H1 (cell line): Measurements from ENCODE around the gene RER1. TPM values are rescaled to one million over a fixed set of nuclear protein-coding genes. Genes with fewer than 3 reads are reported as not detected.

Source experiments
- CTCF ChIA-PET: fragments of 300-600 bp; sonication (Branson Sonifier 250); formaldehyde crosslinking; loops from one replicate; lab custom pipeline; 2021; ENCODE audit not compliant: partially characterized antibody; lab: Charles Lee
- POLR2A ChIA-PET: fragments of 300-600 bp; sonication (Branson Sonifier 250); formaldehyde crosslinking; loops from one replicate; lab custom pipeline; 2021; ENCODE audit warnings: inconsistent platforms; ENCODE audit not compliant: partially characterized antibody; lab: Charles Lee
- DNase-seq, 2 experiments: peaks; one replicate each; pipeline versions ENCODE4 v3.0.0 to v3.0.0-alpha.2; 2010 to 2022; ENCODE audit warnings: low spot score in 2 of 2, low read depth in 1 of 2, mixed read lengths in 1 of 2
- FAIRE-seq: peaks from 2 replicates; lab custom pipeline; 2011; peaks lifted over from hg19 to GRCh38; lab: Jason Lieb, UNC
- H2AFZ ChIP-seq: 2 replicates; pipeline ENCODE4 v1.8.1; 2012; ENCODE audit warnings: low read length, inconsistent platforms
- H2AK5ac ChIP-seq: 2 replicates; pipeline ENCODE4 v1.6.1; 2013; ENCODE audit warnings: low read depth, low read length
- H2BK120ac ChIP-seq: replicated peaks from 2 replicates; pipeline ENCODE3; 2013; ENCODE audit warnings: low read depth, low read length, inconsistent platforms
- H2BK12ac ChIP-seq: 2 replicates; pipeline ENCODE4 v1.6.1; 2013; ENCODE audit warnings: low read depth, low read length
- H2BK15ac ChIP-seq: 2 replicates; pipeline ENCODE4 v1.6.1; 2013; ENCODE audit warnings: low read length
- H2BK20ac ChIP-seq: 2 replicates; pipeline ENCODE4 v1.6.1; 2013; ENCODE audit warnings: low read length
- H2BK5ac ChIP-seq: 2 replicates; pipeline ENCODE4 v1.6.1; 2013; ENCODE audit warnings: low read depth, low read length
- H3K14ac ChIP-seq: 2 replicates; pipeline ENCODE4 v1.6.1; 2013; ENCODE audit warnings: inconsistent platforms; ENCODE audit not compliant: insufficient read length
- H3K18ac ChIP-seq: 2 replicates; pipeline ENCODE4 v1.6.1; 2013; ENCODE audit warnings: low read length; ENCODE audit errors: extremely low read depth
- H3K23ac ChIP-seq: 2 replicates; pipeline ENCODE4 v1.6.1; 2013; ENCODE audit warnings: inconsistent platforms; ENCODE audit not compliant: insufficient read length
- H3K23me2 ChIP-seq: 2 replicates; pipeline ENCODE4 v1.6.1; 2013; ENCODE audit warnings: low read depth, low read length
- H3K27ac ChIP-seq: 2 replicates; pipeline ENCODE4 v1.6.1; 2011; ENCODE audit warnings: low read depth, low read length, inconsistent platforms
- H3K27me3 ChIP-seq, 4 experiments: replicated peaks in 1 of 4; 1 replicate in 1 of 4; 2 replicates in 3 of 4; pipeline versions ENCODE4 v1.6.1 to v1.8.1; 2011 to 2013; ENCODE audit warnings: low read length in 3 of 4, mild to moderate bottlenecking in 3 of 4, inconsistent platforms in 2 of 4, mixed read lengths in 2 of 4, moderate library complexity in 1 of 4; ENCODE audit not compliant: control insufficient read depth in 3 of 4, insufficient read depth in 3 of 4; ENCODE audit errors: extremely low read depth in 1 of 4
- H3K36me3 ChIP-seq, 4 experiments: 2 replicates each; pipeline versions ENCODE4 v1.6.1 to v1.8.1; 2011 to 2013; ENCODE audit warnings: mild to moderate bottlenecking in 4 of 4, low read length in 3 of 4, moderate library complexity in 2 of 4, control low read depth in 1 of 4, inconsistent platforms in 1 of 4; ENCODE audit not compliant: insufficient read depth in 4 of 4, control insufficient read depth in 2 of 4
- H3K4ac ChIP-seq: replicated peaks from 2 replicates; pipeline ENCODE3; 2013; ENCODE audit warnings: low read length, low read depth, mixed read lengths, inconsistent platforms; ENCODE audit not compliant: insufficient read length
- H3K4me1 ChIP-seq, 4 experiments: replicated peaks in 1 of 4; 1 replicate in 1 of 4; 2 replicates in 3 of 4; pipeline versions ENCODE4 v1.6.1 to v1.8.1; 2011 to 2013; ENCODE audit warnings: low read length in 3 of 4, inconsistent platforms in 2 of 4, mixed read lengths in 1 of 4; ENCODE audit not compliant: insufficient read depth in 4 of 4, control insufficient read depth in 3 of 4
- H3K4me2 ChIP-seq, 2 experiments: 2 replicates each; pipeline versions ENCODE4 v1.6.1 to v1.8.1; 2011 to 2013; ENCODE audit warnings: low read depth in 2 of 2, low read length in 2 of 2, control low read depth in 1 of 2, inconsistent platforms in 1 of 2, mild to moderate bottlenecking in 1 of 2; ENCODE audit not compliant: insufficient read depth in 1 of 2
- H3K4me3 ChIP-seq, 4 experiments: fragments of 200-600, 300-600 bp in 1 of 4; sonication (generic), shearing (Covaris generic), sonication (Bioruptor Twin) in 1 of 4; 2 replicates each; pipeline versions ENCODE4 v1.5.1 to v1.8.1; 2011 to 2016; ENCODE audit warnings: low read length in 4 of 4, low read depth in 3 of 4, control low read depth in 2 of 4, inconsistent platforms in 2 of 4, mild to moderate bottlenecking in 2 of 4, mixed read lengths in 1 of 4, moderate library complexity in 1 of 4; ENCODE audit not compliant: insufficient read depth in 2 of 4; ENCODE audit errors: extremely low read depth in 1 of 4
- H3K56ac ChIP-seq: replicated peaks from 2 replicates; pipeline ENCODE3; 2013; ENCODE audit warnings: low read depth, mild to moderate bottlenecking, mixed read lengths, low read length, inconsistent platforms; ENCODE audit not compliant: insufficient read length
- H3K79me1 ChIP-seq: 2 replicates; pipeline ENCODE4 v1.6.1; 2013; ENCODE audit warnings: low read depth, low read length, control low read depth
- H3K79me2 ChIP-seq, 2 experiments: 2 replicates each; pipeline versions ENCODE4 v1.6.1 to v1.8.1; 2012 to 2013; ENCODE audit warnings: low read length in 2 of 2, mild to moderate bottlenecking in 2 of 2, inconsistent platforms in 1 of 2; ENCODE audit not compliant: insufficient read depth in 2 of 2, control insufficient read depth in 1 of 2
- H3K9ac ChIP-seq, 4 experiments: replicated peaks in 1 of 4; 1 replicate in 1 of 4; 2 replicates in 3 of 4; pipeline versions ENCODE4 v1.6.1 to v1.8.1; 2011 to 2013; ENCODE audit warnings: low read depth in 3 of 4, low read length in 3 of 4, control low read depth in 2 of 4, mild to moderate bottlenecking in 2 of 4, moderate library complexity in 2 of 4, inconsistent platforms in 1 of 4; ENCODE audit errors: extremely low read depth in 1 of 4
- H3K9me3 ChIP-seq, 2 experiments: 2 replicates each; pipeline versions ENCODE4 v1.6.1 to v1.8.1; 2012 to 2013; ENCODE audit warnings: mild to moderate bottlenecking in 2 of 2, moderate library complexity in 2 of 2, control low read depth in 1 of 2, inconsistent platforms in 1 of 2, low read depth in 1 of 2, low read length in 1 of 2, mixed read lengths in 1 of 2; ENCODE audit not compliant: insufficient read depth in 2 of 2
- H4K20me1 ChIP-seq, 2 experiments: replicated peaks in 1 of 2; 2 replicates each; pipeline versions ENCODE3 to v1.8.1; 2011 to 2013; ENCODE audit warnings: inconsistent platforms in 2 of 2, low read length in 2 of 2, mild to moderate bottlenecking in 1 of 2; ENCODE audit not compliant: insufficient read depth in 2 of 2, control insufficient read depth in 1 of 2
- H4K5ac ChIP-seq: 2 replicates; pipeline ENCODE4 v1.6.1; 2013; ENCODE audit warnings: low read length, low read depth, mixed read lengths, inconsistent platforms; ENCODE audit not compliant: insufficient read length
- H4K8ac ChIP-seq: 2 replicates; pipeline ENCODE4 v1.8.0; 2013; ENCODE audit warnings: mild to moderate bottlenecking, moderate library complexity, low read length, inconsistent platforms; ENCODE audit not compliant: insufficient read depth; ENCODE audit errors: extremely low read depth
- H4K91ac ChIP-seq: replicated peaks from 2 replicates; pipeline ENCODE3; 2013; ENCODE audit warnings: low read length, mixed read lengths, inconsistent platforms; ENCODE audit not compliant: insufficient read length
- CBX5 ChIP-seq: fragments of 300-800, 300-1000 bp; sonication (generic); IDR thresholded peaks from 2 replicates; pipeline ENCODE4 v1.7.1; 2016; ENCODE audit warnings: antibody characterized with exemption, low read length, low read depth
- CREB1 ChIP-seq: IDR thresholded peaks from 2 replicates; pipeline ENCODE4 v1.6.1; 2012; ENCODE audit warnings: inconsistent platforms
- JUND ChIP-seq: IDR thresholded peaks from 2 replicates; pipeline ENCODE4 v1.6.1; 2011; ENCODE audit warnings: mild to moderate bottlenecking, improper control_type of control experiment, low read length
- KDM1A ChIP-seq: fragments of 200-600, 300-600 bp; sonication (generic); IDR thresholded peaks from 2 replicates; pipeline ENCODE4 v1.7.1; 2016; ENCODE audit warnings: mild to moderate bottlenecking, low read length, borderline replicate concordance
- SAP30 ChIP-seq: fragments of 300-600 bp; sonication (generic); IDR thresholded peaks from 2 replicates; pipeline ENCODE4 v1.7.1; 2012; ENCODE audit warnings: low read length, moderate library complexity, mild to moderate bottlenecking, inconsistent platforms; ENCODE audit not compliant: insufficient read depth, insufficient replicate concordance
- SIN3A ChIP-seq, 2 experiments: IDR thresholded peaks in 1 of 2; conservative IDR thresholded peaks in 1 of 2; 2 replicates each; pipeline ENCODE4 v1.6.1; 2011 to 2012; ENCODE audit warnings: low read length in 2 of 2, improper control_type of control experiment in 1 of 2, low read depth in 1 of 2, mild to moderate bottlenecking in 1 of 2
- SIX5 ChIP-seq: IDR thresholded peaks from 2 replicates; pipeline ENCODE4 v1.6.1; 2011; ENCODE audit warnings: mild to moderate bottlenecking, low read depth, low read length
- SUZ12 ChIP-seq: fragments of 200-600 bp; sonication (generic); IDR thresholded peaks from 2 replicates; pipeline ENCODE4 v1.6.1; 2012; ENCODE audit warnings: mild to moderate bottlenecking, inconsistent platforms, low read length, moderate library complexity, mixed read lengths
- TAF7 ChIP-seq: optimal IDR thresholded peaks from 2 replicates; pipeline ENCODE3; 2011; ENCODE audit warnings: low read depth, mild to moderate bottlenecking, inconsistent platforms, low read length, moderate library complexity, borderline replicate concordance
- TEAD4 ChIP-seq: IDR thresholded peaks from 2 replicates; pipeline ENCODE4 v1.6.1; 2012; ENCODE audit warnings: low read depth, low read length, inconsistent platforms, mixed read lengths
- WGBS, 2 experiments: shearing (Covaris generic) in 1 of 2; methylation state at CpG; one replicate each; pipeline versions ENCODE4 v1.1.6 to v1.1.7; 2013 to 2015; ENCODE audit warnings: low lambda C conversion rate in 2 of 2, mixed read lengths in 2 of 2, inconsistent platforms in 1 of 2, low coverage in 1 of 2, missing lambda C conversion rate in 1 of 2; ENCODE audit not compliant: insufficient replicate concordance in 2 of 2, insufficient coverage in 1 of 2, insufficient read length in 1 of 2; ENCODE audit errors: extremely low coverage in 1 of 2, missing lambda C conversion rate in 1 of 2; 5-methylcytosine and 5-hydroxymethylcytosine counted together
- polyA plus RNA-seq, 7 experiments: library from polyadenylated mRNA; depleted of rRNA in 3 of 7; stranded (reverse) in 5 of 7; unstranded in 2 of 7; fragments of >200 nt in 5 of 7; fragments of 200-250 nt in 2 of 7; gene quantifications; 1 replicate in 5 of 7; 2 replicates in 1 of 7; 4 replicates in 1 of 7; pipeline versions ENCODE4 v1.2.1 to v1.2.3, GENCODE V29; 2011 to 2013; ENCODE audit warnings: missing spikeins in 2 of 7, mixed read lengths in 2 of 7
- total RNA-seq: library from RNA; stranded (reverse); fragmentation: NEBNext Ultra II Directional; extraction: Animal tissue kit (Norgen Biotek cat#: 25700); gene quantifications from 2 replicates; pipeline ENCODE4 v1.2.1, GENCODE V29; 2021
- TF ChIP-seq, protein P1 (sequence below): IDR thresholded peaks from 2 replicates; pipeline ENCODE4 v1.6.1; 2012; ENCODE audit warnings: inconsistent platforms

The RER1 gene
- total and polyA plus RNA-seq, 2 of the 8 experiments (the other 6 are each of a cell fraction or from before 2014, with no cell fraction given), result 102 to 134 TPM

DNA sequence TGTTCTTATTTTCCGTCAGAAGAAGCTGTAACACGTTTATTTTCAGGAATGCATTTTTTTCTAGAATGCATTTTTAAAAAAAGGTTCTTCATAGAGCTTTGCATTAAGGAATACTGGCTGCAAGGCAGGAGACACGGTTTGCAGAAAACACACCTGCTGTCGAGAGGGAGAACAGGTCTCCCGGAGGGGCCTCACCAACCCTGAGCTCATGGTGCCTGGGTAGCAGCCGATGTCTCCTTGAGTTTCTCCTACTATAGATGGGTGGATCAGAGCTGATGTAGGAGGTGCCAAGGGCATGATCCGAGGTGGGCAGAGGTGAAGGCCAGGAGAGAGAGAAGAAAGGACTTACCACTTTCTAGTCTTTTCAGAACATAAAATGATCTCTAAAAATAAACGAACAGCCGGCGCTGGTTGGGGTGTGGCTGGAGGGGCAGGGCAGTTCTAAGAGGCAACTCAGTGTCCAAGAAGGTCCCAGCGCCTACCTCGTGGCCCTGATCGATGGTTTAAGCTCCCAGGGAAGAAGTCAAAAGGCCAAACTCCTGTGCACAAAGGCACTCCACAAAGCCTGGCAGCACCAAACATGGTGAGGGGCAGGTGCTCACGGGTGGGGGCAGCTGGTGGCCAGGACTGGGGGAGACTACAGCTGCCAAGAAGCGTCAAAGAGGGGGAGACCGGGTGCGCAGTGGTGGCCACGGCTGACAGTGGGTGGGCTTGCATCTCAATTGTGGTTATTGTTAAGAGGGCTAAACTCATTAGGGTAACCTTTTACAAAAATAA lies 12.5 kb upstream of the RER1 start:
- DNase-seq (no peak), FAIRE-seq (no peak)
- H3K23ac ChIP-seq, result no peak overlapping the region
- no peak overlapping the region for H3K4ac ChIP-seq
- POLR2A ChIA-PET, result interaction anchor here (0.6 to 5.0 kb wide), 4 partner anchors 23 to 184 kb away, joined by 3 to 16 read pairs (median 3); partner anchors contain the start of gene FAAP20
- CTCF ChIA-PET, result interaction anchor here (0.8 to 2.0 kb wide), 9 partner anchors 28 to 203 kb away, joined by 3 to 9 read pairs (median 4); partner anchors contain the start of gene FAAP20
- no peak overlapping the region for H4K5ac ChIP-seq
- H3K79me2 ChIP-seq, result no peaks in the 10 kb centered on the region
- WGBS, 2 experiments, result 93% methylated on average over 18 of the region's 18 CpGs; no CpG with 5 or more reads in 1 of the 2 experiments
- no peak overlapping the region for H2BK15ac ChIP-seq
- no peak overlapping the region for H4K8ac ChIP-seq
- no peak overlapping the region for H3K9ac ChIP-seq
- no peak overlapping the region for H2BK120ac ChIP-seq
- H2AK5ac ChIP-seq, result no peak overlapping the region
- H2BK12ac ChIP-seq, result no peak overlapping the region
- H3K27me3 ChIP-seq, result no peaks in the 10 kb centered on the region
- no peak overlapping the region for H3K4me3 ChIP-seq
- H4K91ac ChIP-seq, result no peak overlapping the region
- no peaks in the 10 kb centered on the region for H3K36me3 ChIP-seq
- peaks cover 0 to 1% of the 10 kb centered on the region in 2 experiments for H4K20me1 ChIP-seq
- H3K18ac ChIP-seq, result no peak overlapping the region
- H2BK20ac ChIP-seq, result no peak overlapping the region
- no peak overlapping the region for H3K27ac ChIP-seq
- no peak overlapping the region for H3K4me2 ChIP-seq
- H3K23me2 ChIP-seq, result no peaks in the 10 kb centered on the region
- peaks cover 0 to 2% (median under 1%) of the 10 kb centered on the region in 4 experiments; a peak in 3 of 7 replicates for H3K4me1 ChIP-seq
- no peak overlapping the region for H3K14ac ChIP-seq
- no peaks in the 10 kb centered on the region for H3K79me1 ChIP-seq
- H2AFZ ChIP-seq, result no peak overlapping the region
- no peaks in the 10 kb centered on the region for H3K9me3 ChIP-seq
- H3K56ac ChIP-seq, result no peak overlapping the region
- no peak overlapping the region for H2BK5ac ChIP-seq
- TF ChIP-seq JUND (no peak), SIX5 (no peak), SIN3A (conservative IDR thresholded peaks at IDR 0.05 in 1 of 2, IDR thresholded peaks at IDR 0.05 in 1 of 2; ENCODE audit: low read depth in 1 of 2, low read length in 2 of 2) (no peak), TEAD4 (no peak), SUZ12 (no peak), SAP30 (no peak), CBX5 (no peak), KDM1A (no peak), CREB1 (no peak), TAF7 (no peak)
- TF ChIP-seq, protein P1, sequence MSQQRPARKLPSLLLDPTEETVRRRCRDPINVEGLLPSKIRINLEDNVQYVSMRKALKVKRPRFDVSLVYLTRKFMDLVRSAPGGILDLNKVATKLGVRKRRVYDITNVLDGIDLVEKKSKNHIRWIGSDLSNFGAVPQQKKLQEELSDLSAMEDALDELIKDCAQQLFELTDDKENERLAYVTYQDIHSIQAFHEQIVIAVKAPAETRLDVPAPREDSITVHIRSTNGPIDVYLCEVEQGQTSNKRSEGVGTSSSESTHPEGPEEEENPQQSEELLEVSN, result no peak
